Endodermal cell (in vitro differentiated cells): ENCODE data around the gene CNOT4. TPM values are rescaled to one million over a fixed set of nuclear protein-coding genes. Genes with fewer than 3 reads are reported as not detected.

Source experiments
- DNase-seq: peaks from one replicate; pipeline ENCODE4 v3.0.0-alpha.2; 2017
- H3K27ac ChIP-seq: 2 replicates; pipeline ENCODE4 v1.5.1; 2013; ENCODE audit warnings: mild to moderate bottlenecking, low read depth, low read length, moderate library complexity
- H3K27me3 ChIP-seq: 2 replicates; pipeline ENCODE4 v1.6.1; 2013; ENCODE audit warnings: mild to moderate bottlenecking, low read length, moderate library complexity; ENCODE audit not compliant: insufficient read depth, control insufficient read depth, poor library complexity, severe bottlenecking
- H3K36me3 ChIP-seq: 2 replicates; pipeline ENCODE4 v1.7.0; 2013; ENCODE audit warnings: mild to moderate bottlenecking, low read length, moderate library complexity; ENCODE audit not compliant: control insufficient read depth, insufficient read depth
- H3K4me1 ChIP-seq: one replicate; pipeline ENCODE4 v1.7.0; 2013; ENCODE audit warnings: low read length; ENCODE audit not compliant: control insufficient read depth, insufficient read depth
- H3K4me3 ChIP-seq: 2 replicates; pipeline ENCODE4 v1.5.1; 2013; ENCODE audit warnings: mild to moderate bottlenecking, low read length, moderate library complexity
- H3K9ac ChIP-seq: 2 replicates; pipeline ENCODE4 v1.6.1; 2013; ENCODE audit warnings: mild to moderate bottlenecking, low read length, moderate library complexity; ENCODE audit not compliant: poor library complexity, severe bottlenecking; ENCODE audit errors: extremely low read depth
- H3K9me3 ChIP-seq: 2 replicates; pipeline ENCODE4 v1.6.1; 2013; ENCODE audit warnings: mild to moderate bottlenecking, low read length, moderate library complexity; ENCODE audit not compliant: control insufficient read depth
- H3K27ac Mint-ChIP-seq: 2 replicates; pipeline ENCODE4 v1.8.0; 2020; ENCODE audit warnings: mixed read lengths
- H3K27me3 Mint-ChIP-seq: 2 replicates; pipeline ENCODE4 v1.8.0; 2021; ENCODE audit warnings: mild to moderate bottlenecking, mixed read lengths; ENCODE audit not compliant: insufficient read depth
- H3K36me3 Mint-ChIP-seq: 2 replicates; pipeline ENCODE4 v1.8.0; 2020; ENCODE audit warnings: low read depth, mixed read lengths
- H3K4me1 Mint-ChIP-seq: 2 replicates; pipeline ENCODE4 v1.8.0; 2020; ENCODE audit warnings: mixed read lengths
- H3K4me3 Mint-ChIP-seq: 2 replicates; pipeline ENCODE4 v1.8.0; 2020; ENCODE audit warnings: mild to moderate bottlenecking, moderate library complexity, mixed read lengths
- H3K9me3 Mint-ChIP-seq: 2 replicates; pipeline ENCODE4 v1.8.0; 2020; ENCODE audit warnings: mild to moderate bottlenecking, mixed read lengths
- CTCF ChIP-seq: fragments of 200-600 bp; sonication (generic); conservative IDR thresholded peaks from 2 replicates; pipeline ENCODE4 v1.5.0; 2021; ENCODE audit warnings: antibody characterized with exemption, mild to moderate bottlenecking
- WGBS, 2 experiments: methylation state at CpG; one replicate each; pipeline versions ENCODE4 v1.1.5 to v1.1.7; 2013; ENCODE audit warnings: missing lambda C conversion rate in 2 of 2, mixed read lengths in 1 of 2; ENCODE audit not compliant: insufficient coverage in 1 of 2, insufficient read length in 1 of 2; 5-methylcytosine and 5-hydroxymethylcytosine counted together
- total RNA-seq, 2 donors: library from RNA; stranded (reverse); fragmentation: NEBNext Ultra II Directional in 1 of 2; extraction: Animal tissue kit (Norgen Biotek cat#: 25700) in 1 of 2; gene quantifications; 2 replicates in 1 of 2; 3 replicates in 1 of 2; pipeline ENCODE4 v1.2.1, GENCODE V29; 2021

The CNOT4 gene
- total RNA-seq, 2 donors from 2014 or later: 22.7 to 23.8 TPM

GRCh38 chr7:135328526-135328925 lies 181.4 kb downstream of the CNOT4 start:
- Mint-ChIP-seq H3K36me3 (no peaks in the 10 kb centered on the region), H3K9me3 (peaks cover 17% of the 10 kb centered on the region), H3K27me3 (peaks cover 6% of the 10 kb centered on the region), H3K4me3 (no peak overlapping the region), H3K4me1 (peaks cover under 1% of the 10 kb centered on the region), H3K27ac (no peak overlapping the region)
- no peak overlapping the region for H3K4me3 ChIP-seq
- peaks cover 19% of the 10 kb centered on the region for H3K9me3 ChIP-seq
- no peaks in the 10 kb centered on the region for H3K4me1 ChIP-seq
- no peak overlapping the region for H3K9ac ChIP-seq
- TF ChIP-seq CTCF: no peak
- H3K27me3 ChIP-seq: no peaks in the 10 kb centered on the region
- H3K27ac ChIP-seq: no peak overlapping the region
- no peaks in the 10 kb centered on the region for H3K36me3 ChIP-seq
- 93 to 97% methylated on average over 7 of the region's 7 CpGs for WGBS, 2 experiments
- DNase-seq: no peak

GRCh38 chr7:135328053-135328452 lies 181.8 kb downstream of the CNOT4 start:
- no peak overlapping the region for H3K27ac ChIP-seq
- Mint-ChIP-seq H3K9me3 (peaks cover 20% of the 10 kb centered on the region), H3K4me1 (peaks cover 5% of the 10 kb centered on the region), H3K36me3 (no peaks in the 10 kb centered on the region), H3K27ac (no peak overlapping the region), H3K27me3 (peaks cover 6% of the 10 kb centered on the region), H3K4me3 (no peak overlapping the region)
- no peaks in the 10 kb centered on the region for H3K4me1 ChIP-seq
- DNase-seq: no peak
- no peak for TF ChIP-seq CTCF
- H3K9ac ChIP-seq: no peak overlapping the region
- H3K36me3 ChIP-seq: no peaks in the 10 kb centered on the region
- 87 to 90% methylated on average over 2 to 3 of the region's 3 CpGs for WGBS, 2 experiments
- H3K27me3 ChIP-seq: no peaks in the 10 kb centered on the region
- no peak overlapping the region for H3K4me3 ChIP-seq
- H3K9me3 ChIP-seq: peaks cover 20% of the 10 kb centered on the region

GRCh38 chr7:135327458-135327857 lies 182.4 kb downstream of the CNOT4 start:
- peaks cover 11% of the 10 kb centered on the region for H3K4me1 Mint-ChIP-seq
- peaks cover 6% of the 10 kb centered on the region for H3K27me3 Mint-ChIP-seq
- Histone ChIP-seq H3K27me3 (no peaks in the 10 kb centered on the region), H3K36me3 (no peaks in the 10 kb centered on the region), H3K9ac (no peak overlapping the region), H3K4me1 (no peaks in the 10 kb centered on the region), H3K9me3 (peaks cover 20% of the 10 kb centered on the region), H3K4me3 (no peak overlapping the region), H3K27ac (no peak overlapping the region)
- H3K27ac Mint-ChIP-seq: no peak overlapping the region
- WGBS, 2 experiments: 88 to 100% methylated on average over 2 to 3 of the region's 3 CpGs
- H3K4me3 Mint-ChIP-seq: no peak overlapping the region
- no peaks in the 10 kb centered on the region for H3K36me3 Mint-ChIP-seq
- DNase-seq: no peak
- TF ChIP-seq CTCF: no peak
- peaks cover 20% of the 10 kb centered on the region for H3K9me3 Mint-ChIP-seq
